GM18858 (cell line): Measurements from ENCODE around the gene SLC3A2.

ENCODE experiments used
- ATAC-seq: cut with Tn5 transposase; IDR thresholded peaks from one replicate; pipeline ENCODE4 v1.9.1; 2021; ENCODE audit not compliant: unreplicated experiment

Gene SLC3A2

GRCh38 chr11:62880231-62880802, 379 bp upstream of the SLC3A2 start:
- no peak for ATAC-seq

DNA sequence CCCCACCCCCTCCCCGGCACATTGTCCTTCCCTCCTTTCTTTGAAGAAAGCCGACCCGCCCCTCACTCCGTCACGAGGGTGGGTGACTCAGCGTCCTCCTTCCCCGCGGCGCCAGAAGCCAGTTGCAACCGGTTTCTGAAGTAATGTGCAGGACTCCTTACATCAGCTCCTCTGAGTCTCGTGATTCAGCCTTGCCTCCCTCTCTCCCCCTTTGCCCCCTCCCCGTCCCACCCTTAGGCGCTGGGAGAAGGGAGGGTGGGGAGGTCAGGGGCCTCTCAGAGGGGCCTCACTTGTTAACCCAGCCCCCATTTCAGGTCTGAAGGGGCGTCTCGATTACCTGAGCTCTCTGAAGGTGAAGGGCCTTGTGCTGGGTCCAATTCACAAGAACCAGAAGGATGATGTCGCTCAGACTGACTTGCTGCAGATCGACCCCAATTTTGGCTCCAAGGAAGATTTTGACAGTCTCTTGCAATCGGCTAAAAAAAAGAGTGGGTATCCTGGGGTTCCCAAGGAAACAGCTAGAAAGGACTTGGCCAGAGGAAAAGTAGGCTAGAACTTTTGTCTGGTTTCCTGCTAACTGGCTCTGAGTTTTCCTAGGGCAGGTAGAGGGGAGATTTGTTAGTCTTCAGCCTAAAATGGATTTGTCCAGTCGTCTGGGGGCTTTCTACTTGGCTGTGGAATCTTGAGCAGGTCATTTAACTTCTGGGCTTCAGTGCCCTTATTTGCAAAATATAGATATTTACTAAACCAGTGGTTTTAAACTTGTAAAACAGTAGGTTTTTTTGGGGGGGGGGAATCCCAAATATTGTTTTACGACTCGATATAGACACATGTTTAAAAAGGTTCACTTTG, 1.1 kb downstream of the SLC3A2 start:
- peak; percentile 30 for ATAC-seq

- no peak for ATAC-seq
Observed at GRCh38 chr11:62882431-62882749, 1.7 kb downstream of the SLC3A2 start.

DNA sequence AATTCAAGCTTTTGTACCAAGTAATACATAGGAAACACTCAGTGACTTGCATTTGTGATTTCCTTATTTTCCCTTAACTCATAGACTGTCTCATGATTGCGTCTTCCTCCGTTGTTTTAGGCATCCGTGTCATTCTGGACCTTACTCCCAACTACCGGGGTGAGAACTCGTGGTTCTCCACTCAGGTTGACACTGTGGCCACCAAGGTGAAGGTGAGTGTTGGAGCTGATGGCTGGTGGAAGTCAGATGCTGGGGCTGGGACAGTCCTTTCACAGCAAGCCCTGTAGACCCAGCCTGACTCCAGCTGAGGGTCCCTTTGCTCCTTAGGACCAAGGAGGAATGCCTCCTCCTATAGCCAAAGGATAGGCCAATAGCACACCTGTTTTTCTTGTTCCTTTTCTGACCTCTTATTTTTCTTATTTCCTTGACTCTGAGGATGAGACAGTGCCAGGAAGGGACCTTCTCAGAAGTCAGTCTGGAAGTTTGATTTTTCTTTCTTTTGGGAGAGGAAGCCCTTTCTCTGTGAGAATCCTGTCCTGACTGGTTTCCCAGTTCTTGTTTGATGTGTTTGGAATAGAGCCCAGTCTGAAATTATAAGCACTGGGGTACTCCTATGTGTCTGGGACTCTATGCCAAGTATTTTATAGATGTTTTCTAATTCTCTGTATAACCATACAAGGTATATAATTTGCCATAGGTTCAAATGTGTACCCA, 2.2 kb downstream of the SLC3A2 start:
- ATAC-seq: no peak

GRCh38 chr11:62883673-62884072, 3.0 kb downstream of the SLC3A2 start:
- ATAC-seq: no peak

GRCh38 chr11:62885137-62885750, 4.5 kb downstream of the SLC3A2 start:
- ATAC-seq: no peak

DNA sequence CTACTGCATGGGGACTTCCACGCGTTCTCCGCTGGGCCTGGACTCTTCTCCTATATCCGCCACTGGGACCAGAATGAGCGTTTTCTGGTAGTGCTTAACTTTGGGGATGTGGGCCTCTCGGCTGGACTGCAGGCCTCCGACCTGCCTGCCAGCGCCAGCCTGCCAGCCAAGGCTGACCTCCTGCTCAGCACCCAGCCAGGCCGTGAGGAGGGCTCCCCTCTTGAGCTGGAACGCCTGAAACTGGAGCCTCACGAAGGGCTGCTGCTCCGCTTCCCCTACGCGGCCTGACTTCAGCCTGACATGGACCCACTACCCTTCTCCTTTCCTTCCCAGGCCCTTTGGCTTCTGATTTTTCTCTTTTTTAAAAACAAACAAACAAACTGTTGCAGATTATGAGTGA, 7.7 kb downstream of the SLC3A2 start:
- ATAC-seq: no peak

DNA sequence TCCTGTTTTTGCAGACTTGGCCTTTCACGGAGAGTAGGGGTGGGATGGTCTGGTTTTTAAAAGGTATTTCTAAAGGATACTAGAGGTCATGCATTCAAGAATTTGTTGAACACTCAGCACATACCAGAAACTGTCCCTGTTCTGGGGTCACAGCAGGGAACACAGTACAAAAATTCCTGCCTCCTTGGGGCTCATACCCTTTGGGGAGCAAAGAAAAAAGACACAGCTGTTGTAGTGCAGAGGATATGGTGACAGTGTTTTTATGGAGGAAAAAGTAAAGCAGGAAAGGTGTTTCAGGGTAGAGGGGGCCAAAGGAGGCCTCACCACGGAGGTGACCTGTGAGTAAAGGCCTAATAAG, 8.4 kb downstream of the SLC3A2 start:
- no peak for ATAC-seq

- no peak for ATAC-seq
Observed at GRCh38 chr11:62889484-62890437, 9.1 kb downstream of the SLC3A2 start.

DNA sequence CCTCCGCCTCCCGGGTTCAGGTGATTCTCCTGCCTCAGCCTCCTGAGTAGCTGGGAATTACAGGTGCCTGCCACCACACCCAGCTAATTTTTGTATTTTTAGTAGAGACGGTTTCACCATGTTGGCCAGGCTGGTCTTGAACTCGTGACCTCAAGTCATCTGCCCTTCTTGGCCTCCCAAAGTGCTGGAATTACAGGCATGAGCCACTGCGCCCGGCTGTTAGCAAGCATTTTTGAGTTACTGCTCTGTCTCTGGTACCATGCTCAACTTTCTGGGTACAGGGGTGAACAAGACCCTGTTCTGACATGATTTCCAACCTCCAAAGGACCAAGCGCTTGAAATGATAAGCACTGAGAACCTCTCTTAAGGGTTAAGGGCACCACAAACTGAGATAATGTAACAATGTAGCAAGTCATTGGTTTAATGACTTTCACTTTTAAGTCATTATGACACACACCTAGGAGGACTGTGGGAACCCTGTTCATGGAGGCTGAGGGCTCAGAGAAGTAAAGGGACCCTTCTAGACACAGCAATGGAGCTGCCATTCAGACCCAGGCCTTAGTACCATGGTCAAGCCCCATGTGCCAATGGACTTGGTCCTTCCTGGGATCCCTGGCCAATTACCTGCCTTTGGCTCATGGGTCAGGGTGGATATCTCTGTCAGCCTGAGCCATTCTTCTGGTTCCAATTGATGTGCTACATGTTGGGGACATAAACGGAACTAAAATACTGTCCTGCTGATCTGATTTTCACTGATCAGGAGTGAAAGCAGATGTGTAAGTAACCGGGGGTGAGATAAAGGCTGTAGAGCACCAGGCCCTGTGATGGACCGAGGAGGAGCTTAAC, 11.6 kb downstream of the SLC3A2 start:
- ATAC-seq: no peak

DNA sequence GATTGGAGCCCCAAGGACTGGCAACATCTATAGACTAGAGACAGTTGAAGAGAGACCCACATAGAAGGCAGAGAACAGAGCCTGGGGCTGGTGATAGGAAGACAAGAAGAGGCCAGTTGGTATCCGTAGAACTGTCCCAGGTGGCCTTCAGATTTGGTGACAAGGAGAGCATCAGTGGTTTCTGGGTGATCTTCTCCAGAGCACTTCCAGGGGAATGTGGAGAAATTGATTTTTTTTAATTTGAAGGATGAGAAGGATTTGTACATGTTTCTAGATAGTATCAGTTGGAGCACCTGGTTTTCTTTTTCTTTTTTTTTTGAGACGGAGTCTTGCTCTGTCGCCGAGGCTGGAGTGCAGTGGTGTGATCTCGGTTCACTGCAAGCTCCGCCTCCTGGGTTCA, 14.8 kb downstream of the SLC3A2 start:
- no peak for ATAC-seq

- ATAC-seq: no peak
Observed at GRCh38 chr11:62896049-62896448, 15.4 kb downstream of the SLC3A2 start.

GRCh38 chr11:62897311-62897710, 16.6 kb downstream of the SLC3A2 start:
- no peak for ATAC-seq

DNA sequence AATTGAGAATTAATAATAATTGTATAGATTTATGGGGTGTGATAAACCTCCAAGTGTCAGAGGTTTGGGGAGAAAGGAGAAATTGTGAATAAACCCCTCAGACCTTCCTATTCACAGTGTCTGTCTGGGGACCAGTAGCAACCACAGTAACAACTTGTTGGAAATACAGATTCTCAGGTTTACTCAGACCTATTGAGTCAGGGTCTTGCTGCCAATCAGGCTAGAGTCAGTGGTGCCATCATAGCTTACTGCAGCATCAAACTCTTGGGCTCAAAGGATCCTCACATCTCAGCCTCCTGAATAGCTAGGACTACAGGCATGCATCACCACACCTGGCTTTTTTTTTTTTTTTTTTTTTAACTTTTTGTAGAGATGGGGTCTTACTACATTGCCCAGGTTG, 17.3 kb downstream of the SLC3A2 start:
- no peak for ATAC-seq

DNA sequence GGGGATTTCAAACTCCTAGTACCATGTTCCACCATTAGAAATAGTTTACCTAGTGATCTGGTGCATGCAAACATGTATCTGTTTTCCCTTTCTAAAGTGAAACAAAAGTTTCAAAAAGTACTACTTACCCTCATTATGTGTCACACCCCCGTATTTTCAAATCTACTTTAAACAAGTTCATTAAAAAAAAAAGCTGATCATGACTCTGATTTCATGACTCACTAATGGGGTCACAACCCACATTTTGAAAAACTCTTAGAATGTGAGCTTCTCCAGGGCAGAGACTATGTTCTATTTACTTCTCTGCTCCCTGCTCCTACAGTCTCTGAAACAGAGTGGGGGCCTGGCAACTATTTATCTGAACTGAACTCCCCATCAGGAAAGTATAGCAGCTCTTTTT, 22.2 kb downstream of the SLC3A2 start:
- ATAC-seq: no peak

DNA sequence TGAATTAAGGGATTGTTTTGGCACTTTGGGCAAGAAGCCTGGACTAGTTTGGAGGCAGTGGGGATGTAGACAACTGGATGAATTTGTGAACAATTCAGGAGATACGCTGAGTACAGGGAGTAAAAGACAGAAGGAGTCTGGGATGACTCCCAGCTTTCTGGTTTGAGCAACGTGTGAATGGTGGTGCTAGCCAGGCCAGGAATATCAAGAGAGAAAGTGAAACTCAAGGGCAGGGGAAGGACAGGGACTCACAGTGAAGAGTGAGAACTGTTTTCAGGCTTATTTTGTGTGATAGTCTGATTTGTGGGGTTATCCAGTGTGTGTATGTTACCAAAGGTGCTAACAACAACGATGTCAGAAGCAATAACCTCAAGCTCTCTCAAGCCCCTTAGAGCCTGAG, 24.6 kb downstream of the SLC3A2 start:
- no peak for ATAC-seq

- ATAC-seq: no peak
Observed at GRCh38 chr11:62905927-62906531, 25.3 kb downstream of the SLC3A2 start.

GRCh38 chr11:62908468-62909072, 27.9 kb downstream of the SLC3A2 start:
- no peak for ATAC-seq
